Measurements from ENCODE around the gene COPZ2.

GRCh38 chr17:48054238-48055185 lies 16.9 kb upstream of the COPZ2 start:
- TF ChIP-seq EZH2phosphoT487 (IDR thresholded peaks at IDR 0.05; ENCODE audit: borderline replicate concordance, low read depth) (no peak), MAX (IDR thresholded peaks at IDR 0.05; ENCODE audit: low read depth) (no peak), MXI1 (IDR thresholded peaks at IDR 0.05; ENCODE audit: low read depth, low read length) (0 out of 2 replicates have a peak, but pooled peaks have one; percentile 30), TCF12 (IDR thresholded peaks at IDR 0.05) (no peak), POLR2AphosphoS5 (IDR thresholded peaks at IDR 0.05; ENCODE audit: low read depth, low read length) (no peak), YY1 (IDR thresholded peaks at IDR 0.05; ENCODE audit: low read depth) (no peak)

All from SK-N-SH (cell line).